Choroid plexus epithelial cell (primary cell): Measurements from ENCODE around the gene ATAD3A.
"Not testable (repeated sequence)": the region's sequence is repeated elsewhere in the genome, so short reads cannot be mapped to it uniquely, and the experiment has no call there.

Source experiments
- DNase-seq: peaks from one replicate; pipeline ENCODE4 v3.0.0-alpha.2; 2010; ENCODE audit warnings: low read depth
- H3K4me3 ChIP-seq: 2 replicates; pipeline ENCODE4 v1.5.1; 2011; ENCODE audit warnings: low read depth, mild to moderate bottlenecking, control low read depth, low read length, moderate library complexity
- CTCF ChIP-seq: conservative IDR thresholded peaks from 2 replicates; pipeline ENCODE4 v1.5.1; 2011; ENCODE audit warnings: low read depth, mild to moderate bottlenecking, control low read depth, inconsistent platforms, low read length, moderate library complexity

Gene ATAD3A

DNA sequence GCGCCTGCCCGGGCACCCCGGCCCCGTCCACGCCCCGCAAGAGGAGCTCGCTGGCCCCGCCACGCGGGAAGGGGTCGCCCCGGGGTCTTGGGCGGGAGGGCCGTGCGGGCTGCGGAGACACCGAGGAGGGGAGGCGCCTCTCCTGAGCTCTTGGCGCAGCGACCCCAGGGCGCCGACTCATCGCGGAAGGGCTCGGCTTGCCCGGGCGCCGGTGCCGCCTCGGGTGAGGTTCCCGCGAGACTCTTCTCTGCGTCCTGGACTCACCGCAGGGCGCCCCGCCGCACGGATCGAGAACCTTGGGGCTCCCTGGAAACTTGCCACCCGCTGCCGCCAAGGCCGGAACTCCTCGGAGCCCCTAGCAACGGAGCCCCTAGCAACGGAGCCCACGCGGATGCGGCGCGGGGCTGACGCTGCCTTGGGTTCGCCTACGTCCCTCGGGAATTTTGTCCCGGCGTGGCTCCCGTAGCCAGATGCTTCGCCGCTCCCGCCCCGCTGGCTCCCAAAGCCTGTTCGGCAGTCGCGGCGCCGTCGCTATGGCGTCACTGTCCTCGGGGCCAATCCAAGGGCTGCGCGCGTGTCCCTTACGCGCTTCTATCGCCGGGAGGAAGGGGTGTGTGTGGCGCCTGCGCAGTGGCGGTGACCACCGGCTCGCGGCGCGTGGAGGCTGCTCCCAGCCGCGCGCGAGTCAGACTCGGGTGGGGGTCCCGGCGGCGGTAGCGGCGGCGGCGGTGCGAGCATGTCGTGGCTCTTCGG, at the start of gene ATAD3A:
Gene ATAD3A, plus strand, starts transcription at position 630 of the 753 bp plus-strand sequence. Its CDS starts 107 bp downstream, at position 737.
- TF ChIP-seq CTCF, result no peak
- peak within 1 kb of the TSS; percentile 97 for H3K4me3 ChIP-seq
- peak; percentile 99 for DNase-seq

DNA sequence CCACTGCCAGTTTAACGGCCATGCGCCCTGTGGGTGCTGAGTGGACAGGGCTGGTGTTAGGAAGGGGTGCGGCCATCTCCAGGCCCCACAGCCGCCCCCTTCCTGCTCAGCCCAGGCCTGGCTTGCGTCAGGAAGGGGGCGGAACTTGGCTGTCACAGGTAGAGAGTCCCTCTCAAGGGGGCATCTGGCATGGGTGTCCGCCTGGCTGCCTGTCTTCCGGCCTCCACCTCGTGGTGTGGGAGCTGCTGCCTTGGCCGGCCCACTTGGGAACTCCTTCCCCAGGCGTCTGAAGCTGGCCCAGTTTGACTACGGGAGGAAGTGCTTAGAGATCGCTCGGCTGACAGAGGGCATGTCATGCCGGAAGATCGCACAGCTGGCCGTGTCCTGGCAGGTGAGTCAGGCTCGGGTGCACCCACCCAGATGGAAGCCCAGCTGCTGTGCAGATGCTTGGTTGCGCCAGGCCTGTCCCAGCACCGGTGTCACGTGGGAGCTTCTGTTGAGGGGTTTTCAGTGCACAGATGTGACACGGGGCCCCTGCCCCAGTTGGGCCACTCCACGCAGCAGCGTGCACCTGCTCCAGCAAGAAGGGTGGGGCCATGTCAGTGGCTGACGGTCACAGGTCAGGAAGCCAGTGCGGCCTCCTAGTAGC, 49.5 kb upstream of the ATAD3A start:
- TF ChIP-seq CTCF, result no peak
- DNase-seq, result no peak
- H3K4me3 ChIP-seq, result no peak overlapping the region

GRCh38 chr1:1463312-1463711, 48.6 kb upstream of the ATAD3A start:
- no peak overlapping the region for H3K4me3 ChIP-seq
- no peak for DNase-seq
- TF ChIP-seq CTCF, result no peak

DNA sequence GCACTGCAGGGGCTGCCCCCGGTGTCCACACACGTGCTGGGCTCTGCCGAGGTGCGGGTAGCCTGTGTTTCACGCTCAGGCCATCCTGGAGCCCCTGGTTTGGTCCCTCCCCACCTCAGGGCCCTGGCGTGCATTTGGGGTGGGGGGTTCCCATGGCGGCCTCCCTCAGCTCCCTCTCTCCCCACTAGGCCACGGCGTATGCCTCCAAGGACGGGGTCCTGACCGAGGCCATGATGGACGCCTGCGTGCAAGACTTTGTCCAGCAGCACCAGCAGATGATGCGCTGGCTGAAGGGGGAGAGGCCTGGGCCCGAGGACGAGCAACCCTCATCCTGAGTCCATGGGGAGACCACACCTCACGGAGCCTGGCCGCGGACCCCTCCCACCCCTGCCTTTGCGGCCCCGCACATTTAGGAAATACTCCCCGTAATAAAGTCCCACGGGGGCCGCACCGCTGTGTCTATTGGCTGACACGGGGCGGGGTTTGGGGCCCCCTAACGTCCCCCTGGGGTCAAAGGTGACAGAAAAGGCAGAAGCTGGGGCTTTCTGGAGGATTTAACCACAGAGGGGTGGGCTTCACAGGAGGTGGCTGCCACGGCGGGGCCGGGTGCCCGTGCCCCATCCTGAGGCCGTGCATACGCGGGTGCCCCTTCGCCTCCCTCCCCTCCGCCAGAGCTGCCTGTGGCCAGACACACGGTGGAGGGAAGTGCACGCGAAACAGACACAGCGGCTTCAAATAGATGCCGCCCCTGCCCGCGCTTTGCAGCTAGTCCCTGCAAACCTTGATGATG, 43.6 kb upstream of the ATAD3A start:
- not testable (repeated sequence) for H3K4me3 ChIP-seq, DNase-seq

- peak overlapping the region; percentile 85 for H3K4me3 ChIP-seq
- no peak for DNase-seq
- no peak for TF ChIP-seq CTCF
These were observed 41.2 kb upstream of the ATAD3A start for GRCh38 chr1:1470626-1471388.

DNA sequence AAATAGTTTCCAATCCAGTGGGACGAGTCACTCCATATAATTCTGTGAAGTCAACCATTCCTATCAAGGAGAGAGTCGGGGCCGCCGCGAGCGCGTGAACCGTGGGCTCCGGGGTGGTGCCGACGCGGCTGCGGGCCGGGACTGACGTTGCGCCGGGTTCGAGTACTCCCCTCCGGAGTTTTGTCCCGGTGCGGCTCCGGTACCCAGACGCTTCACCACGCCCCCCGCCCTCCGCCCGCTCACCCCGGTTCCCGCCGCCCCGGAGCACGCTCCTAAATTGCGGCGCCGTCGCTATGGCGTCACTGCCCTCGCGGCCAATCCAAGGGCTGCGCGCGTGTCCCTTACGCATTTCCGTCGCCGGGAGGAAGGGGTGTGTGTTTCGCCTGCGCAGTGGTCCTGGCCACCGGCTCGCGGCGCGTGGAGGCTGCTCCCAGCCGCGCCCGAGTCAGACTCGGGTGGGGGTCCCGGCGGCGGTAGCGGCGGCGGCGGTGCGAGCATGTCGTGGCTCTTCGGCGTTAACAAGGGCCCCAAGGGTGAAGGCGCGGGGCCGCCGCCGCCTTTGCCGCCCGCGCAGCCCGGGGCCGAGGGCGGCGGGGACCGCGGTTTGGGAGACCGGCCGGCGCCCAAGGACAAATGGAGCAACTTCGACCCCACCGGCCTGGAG, 40.4 kb upstream of the ATAD3A start, which contains the start of gene ATAD3B:
Gene ATAD3B, plus strand, starts transcription at position 377 of the 664 bp plus-strand sequence. Its CDS starts 120 bp downstream, at position 497.
- peak; percentile 91 for DNase-seq
- TF ChIP-seq CTCF, result no peak
- peak within 1 kb of the TSS; percentile 85 for H3K4me3 ChIP-seq

- H3K4me3 ChIP-seq, result peak overlapping the region; percentile 66
- peak; percentile 12 for DNase-seq
These were observed 39.7 kb upstream of the ATAD3A start for GRCh38 chr1:1472053-1472876.

GRCh38 chr1:1476011-1476410, 36.0 kb upstream of the ATAD3A start:
- not testable (repeated sequence) for H3K4me3 ChIP-seq, DNase-seq
